Stromal cell of bone marrow (primary cell): Measurements from ENCODE around the gene TMPRSS6.

Source experiments
- DNase-seq: peaks from one replicate; pipeline ENCODE4 v3.0.0-alpha.2; 2012; ENCODE audit warnings: low read depth

Gene TMPRSS6

GRCh38 chr22:37064553-37064952 lies 45.0 kb downstream of the TMPRSS6 start:
- no peak for DNase-seq

- no peak for DNase-seq
Measured at GRCh38 chr22:37063431-37064420, 45.8 kb downstream of the TMPRSS6 start.

GRCh38 chr22:37062702-37063381 lies 46.7 kb downstream of the TMPRSS6 start:
- no peak for DNase-seq

GRCh38 chr22:37062376-37062675 lies 47.2 kb downstream of the TMPRSS6 start:
- no peak for DNase-seq

DNA sequence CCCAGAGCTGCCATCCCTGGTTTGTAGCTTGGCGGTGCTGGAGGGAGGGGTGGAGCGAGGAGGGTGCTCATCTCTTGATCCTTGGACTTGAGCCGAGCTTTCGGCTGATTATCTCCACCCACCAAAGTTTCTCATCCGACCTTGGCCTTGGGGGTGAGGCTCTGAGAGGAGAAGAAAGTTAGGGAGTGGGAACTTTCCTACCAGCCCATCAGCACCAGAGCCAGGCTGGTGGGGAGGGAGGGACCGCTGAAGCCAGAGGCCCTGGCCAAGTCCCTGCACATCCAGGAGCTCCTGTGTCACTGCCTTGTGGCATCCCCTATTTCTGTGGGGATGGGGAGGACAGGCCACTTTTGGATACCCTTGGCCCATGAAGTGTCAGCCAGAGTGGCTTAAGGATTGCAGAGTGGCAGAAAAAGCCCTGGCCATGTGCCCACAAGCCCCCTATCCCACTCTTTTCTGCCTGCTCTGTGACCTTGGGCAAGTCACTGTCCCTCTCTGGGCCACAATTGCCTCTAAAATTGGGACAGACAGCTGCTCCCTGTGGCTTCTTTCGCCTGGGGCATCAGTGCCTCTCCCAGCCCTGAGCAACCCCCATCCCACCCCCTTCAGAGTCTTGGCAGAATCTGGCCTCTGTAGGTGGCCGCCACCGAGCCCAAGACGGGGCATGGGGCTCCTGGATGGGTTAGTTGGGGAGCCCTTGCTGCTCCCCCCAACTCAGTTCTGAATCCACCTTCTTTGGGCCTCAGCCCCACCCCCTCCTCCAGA lies 47.7 kb downstream of the TMPRSS6 start:
- DNase-seq: no peak

- no peak for DNase-seq
Measured at GRCh38 chr22:37060801-37061610, 48.5 kb downstream of the TMPRSS6 start.

GRCh38 chr22:37059876-37060449 lies 49.5 kb downstream of the TMPRSS6 start:
- no peak for DNase-seq

- no peak for DNase-seq
Measured at GRCh38 chr22:37058917-37059701, 50.4 kb downstream of the TMPRSS6 start.

GRCh38 chr22:37057796-37058510 lies 51.6 kb downstream of the TMPRSS6 start:
- DNase-seq: no peak

- no peak for DNase-seq
Measured at GRCh38 chr22:37057226-37057625, 52.3 kb downstream of the TMPRSS6 start.

- DNase-seq: no peak
Measured at GRCh38 chr22:37056246-37056645, 53.3 kb downstream of the TMPRSS6 start.

GRCh38 chr22:37054600-37055365 lies 54.7 kb downstream of the TMPRSS6 start:
- no peak for DNase-seq

- DNase-seq: no peak
Measured at GRCh38 chr22:37054056-37054395, 55.5 kb downstream of the TMPRSS6 start.

- no peak for DNase-seq
Measured at GRCh38 chr22:37053310-37054055, 56.0 kb downstream of the TMPRSS6 start.

DNA sequence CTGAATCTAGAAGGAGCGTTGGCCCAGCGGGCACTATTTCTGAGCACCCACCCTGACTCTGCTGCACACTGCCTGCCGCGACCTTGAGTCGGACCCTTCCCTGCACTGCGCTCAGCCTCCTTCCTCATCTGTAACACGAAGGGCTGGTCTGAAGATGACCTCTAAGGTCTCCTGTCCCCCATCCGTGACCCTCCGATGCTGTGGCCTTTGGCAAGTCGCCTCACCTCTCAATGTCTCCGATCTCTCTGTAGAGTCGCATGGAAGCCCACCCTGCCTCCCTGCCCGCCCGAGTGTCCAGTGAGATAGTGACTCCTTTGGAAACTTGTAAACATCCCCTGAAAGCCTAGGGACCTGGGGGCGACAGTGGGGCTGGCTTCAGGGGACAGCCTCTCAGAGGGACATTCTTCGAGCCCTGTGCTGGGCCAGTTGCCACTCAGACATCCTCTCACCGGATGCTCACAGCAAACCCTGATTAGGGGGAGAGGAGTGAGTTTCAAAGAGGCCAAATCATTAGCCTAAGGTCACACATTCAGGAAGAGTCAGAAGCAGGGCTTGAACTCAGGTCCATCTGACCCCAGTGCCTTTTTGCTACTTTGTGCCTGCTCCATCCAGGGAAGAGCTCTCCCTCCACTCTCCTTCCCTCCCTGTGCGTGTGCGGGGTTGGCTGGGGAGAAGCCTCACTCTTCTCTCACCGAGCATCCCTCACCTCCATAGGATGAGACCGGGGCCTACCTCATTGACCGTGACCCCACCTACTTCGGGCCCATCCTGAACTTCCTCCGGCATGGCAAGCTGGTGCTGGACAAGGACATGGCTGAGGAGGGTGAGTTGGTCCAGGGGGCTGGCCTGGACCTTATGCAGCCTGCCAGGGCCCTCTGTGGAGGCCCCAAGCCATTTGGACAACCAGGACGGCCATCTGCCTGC lies 56.9 kb downstream of the TMPRSS6 start:
- DNase-seq: no peak

DNA sequence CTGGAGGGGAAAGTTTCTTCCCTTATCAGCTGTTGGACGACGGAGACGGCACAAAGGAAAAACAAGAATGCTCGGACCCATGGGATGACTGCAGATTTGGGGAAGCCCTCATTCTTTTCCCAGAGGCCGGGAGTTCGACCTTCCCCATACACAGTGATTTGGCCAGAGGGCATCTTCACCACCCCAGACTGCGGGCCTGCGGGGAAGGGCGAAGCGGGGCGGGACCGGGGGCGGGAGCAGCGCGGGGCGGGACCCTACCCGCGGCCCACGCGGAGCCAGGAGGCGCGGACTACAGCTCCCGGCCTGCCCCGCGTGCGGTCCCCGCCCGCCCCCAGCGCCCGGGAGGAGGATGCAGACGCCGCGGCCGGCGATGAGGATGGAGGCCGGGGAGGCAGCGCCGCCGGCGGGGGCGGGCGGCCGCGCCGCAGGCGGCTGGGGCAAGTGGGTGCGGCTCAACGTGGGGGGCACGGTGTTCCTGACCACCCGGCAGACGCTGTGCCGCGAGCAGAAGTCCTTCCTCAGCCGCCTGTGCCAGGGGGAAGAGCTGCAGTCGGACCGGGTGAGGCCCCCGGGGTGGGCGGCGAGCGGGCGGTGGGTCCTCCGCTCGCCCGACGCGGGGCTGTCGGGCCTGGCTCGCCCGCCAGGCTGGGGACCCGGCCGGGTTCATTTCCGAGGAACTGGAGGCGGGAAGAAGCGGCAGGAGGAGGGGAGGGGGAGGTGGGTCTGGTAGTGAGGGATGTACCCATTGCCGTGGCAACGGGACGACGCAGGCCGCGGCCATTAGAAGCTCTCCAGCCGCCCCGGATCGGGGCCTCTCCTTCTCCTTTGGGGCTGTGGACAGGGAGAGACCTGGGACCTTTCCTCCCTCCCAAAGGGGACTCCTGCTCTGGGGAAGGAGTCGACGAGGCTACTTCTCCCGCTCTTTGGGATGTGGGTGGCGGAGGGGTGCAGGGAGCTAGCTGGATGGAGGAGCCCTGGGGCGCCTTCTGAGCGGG lies 57.8 kb downstream of the TMPRSS6 start, which contains the start of gene KCTD17:
Gene KCTD17 (plus strand): TSS at position 352 of the 995 bp plus-strand sequence. CDS start 19 bp downstream, at position 371.
- peak; percentile 49 for DNase-seq
